Dermis microvascular lymphatic vessel endothelial cell (primary cell): ENCODE results near the gene RIC3. TPM values are rescaled to one million over a fixed set of nuclear protein-coding genes. Genes with fewer than 3 reads are reported as not detected.

Experiments
- DNase-seq, 2 donors: peaks; one replicate each; pipeline versions ENCODE4 v3.0.0 to v3.0.0-alpha.2; 2010; ENCODE audit warnings: low read depth in 2 of 2
- total RNA-seq: library from RNA; depleted of rRNA; stranded (reverse); fragments of >200 nt; gene quantifications from 2 replicates; pipeline ENCODE4 v1.2.1, GENCODE V29; 2014

RIC3 gene
- total RNA-seq, 1 donor from 2014 or later, result not detected

DNA sequence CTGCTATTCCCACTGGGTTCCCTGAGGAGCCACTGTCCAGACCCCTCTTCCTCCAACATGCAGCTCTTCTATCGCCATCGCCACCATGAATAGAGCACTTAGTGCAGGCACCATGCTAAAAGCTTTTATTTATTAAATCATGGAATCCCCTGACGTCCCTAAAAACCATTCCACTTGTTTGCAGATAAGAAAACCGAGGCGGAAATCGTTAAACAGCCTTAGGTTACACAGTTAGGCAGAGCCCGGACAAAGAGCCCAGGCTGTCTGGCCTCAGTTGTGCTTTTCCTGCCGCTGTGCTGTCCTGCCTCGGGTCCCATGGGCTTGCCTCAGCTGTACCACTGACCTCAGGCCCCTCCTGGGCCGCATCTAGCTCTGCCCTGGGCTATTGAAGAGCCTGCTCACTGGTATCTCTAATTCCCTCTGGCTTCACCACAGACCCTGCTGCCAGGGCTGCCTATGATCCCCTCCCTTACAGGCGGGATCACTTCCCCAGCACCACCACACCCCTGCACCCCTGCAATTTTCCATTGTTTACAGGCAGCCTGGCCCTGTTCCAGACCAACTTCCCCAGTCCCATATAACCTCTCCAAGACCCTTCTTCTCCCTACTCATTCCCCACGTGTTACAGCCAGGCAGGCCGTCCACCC, 100.8 kb downstream of the RIC3 start:
- DNase-seq, result no peak

DNA sequence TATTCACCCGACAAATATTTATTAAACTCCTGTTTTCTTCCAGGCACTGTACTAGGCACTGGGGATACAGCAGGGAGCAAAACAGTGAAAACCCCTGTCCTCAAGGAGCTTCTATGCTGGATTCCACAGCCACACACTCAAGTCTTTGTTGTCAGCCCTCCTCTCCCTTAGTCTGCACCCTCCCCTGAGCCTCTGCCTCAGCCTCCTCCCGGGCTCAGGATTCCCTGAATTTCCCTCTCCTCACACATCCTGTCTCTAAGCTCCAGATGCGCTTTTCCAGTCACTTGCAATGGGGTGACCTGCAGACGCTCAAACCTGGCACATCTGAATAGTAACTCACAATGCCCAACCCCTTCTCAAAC, 101.3 kb downstream of the RIC3 start:
- no peak for DNase-seq

DNA sequence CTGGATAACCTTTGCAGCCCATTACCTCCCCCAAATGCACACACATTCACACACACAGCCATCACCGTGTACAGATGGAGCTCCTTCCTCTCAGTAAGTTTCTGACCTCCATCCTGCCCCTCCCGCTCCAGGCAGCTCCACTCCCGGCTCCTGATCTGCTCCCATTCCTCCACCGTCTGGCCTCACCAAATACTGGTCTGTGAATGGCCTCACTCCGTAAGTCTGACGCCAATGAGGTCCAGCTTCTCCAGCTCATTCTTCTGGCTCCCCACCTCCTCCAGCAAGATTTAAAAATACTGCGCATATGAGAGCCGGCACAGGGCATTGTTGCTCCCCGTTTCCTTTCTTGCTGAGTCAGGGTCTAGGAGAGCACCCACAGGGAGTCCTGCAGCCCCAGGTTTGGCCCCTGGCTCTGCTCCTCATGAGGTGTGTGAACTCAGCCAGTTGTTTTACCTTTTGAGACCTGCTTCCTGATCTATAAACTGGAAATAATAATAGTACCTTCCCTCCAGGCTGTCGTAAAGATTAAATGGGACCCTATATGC, 101.8 kb downstream of the RIC3 start:
- DNase-seq, result no peak

DNA sequence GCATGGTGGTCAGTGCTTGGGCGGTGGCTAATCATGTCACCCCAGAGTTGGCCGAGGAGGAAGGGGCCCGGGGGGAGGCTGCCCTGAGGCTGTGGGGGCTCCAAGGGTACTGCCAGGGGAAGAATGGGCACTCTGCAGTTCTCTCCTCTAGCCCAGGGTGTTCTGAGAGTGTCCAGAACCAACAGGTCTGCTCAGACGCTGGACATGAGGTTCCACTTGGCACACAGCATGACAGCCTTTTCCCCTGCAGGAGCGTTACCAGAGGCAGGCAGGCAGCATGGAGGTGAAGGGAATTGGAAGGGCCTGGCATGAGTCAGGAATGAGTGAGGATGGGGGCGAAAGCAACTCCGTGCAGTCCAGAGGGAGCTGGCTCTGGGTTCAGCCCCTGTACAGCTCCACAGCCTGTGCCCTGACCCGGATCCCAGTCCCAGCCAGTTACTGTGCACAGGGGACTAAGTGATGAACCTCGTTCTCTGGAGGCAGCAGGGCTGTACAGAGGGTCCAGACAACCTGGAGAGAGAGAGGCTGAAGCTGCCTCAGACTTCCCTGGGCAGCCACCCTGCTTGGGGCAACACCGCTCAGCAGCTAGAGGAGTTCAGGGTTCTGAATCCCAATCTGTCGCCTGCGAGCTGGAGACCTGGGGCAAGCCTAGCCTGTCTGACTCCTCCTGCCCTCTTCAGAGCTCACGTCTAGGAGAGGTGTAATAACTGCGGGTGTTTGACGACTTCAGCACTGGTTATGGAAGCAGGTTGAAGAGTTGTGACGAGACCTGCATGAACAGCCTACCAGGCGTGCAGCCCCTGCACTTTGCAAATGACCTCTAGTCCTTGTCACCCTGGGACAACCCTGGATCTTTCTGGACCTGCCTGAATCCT, 102.6 kb downstream of the RIC3 start:
- no peak for DNase-seq

DNA sequence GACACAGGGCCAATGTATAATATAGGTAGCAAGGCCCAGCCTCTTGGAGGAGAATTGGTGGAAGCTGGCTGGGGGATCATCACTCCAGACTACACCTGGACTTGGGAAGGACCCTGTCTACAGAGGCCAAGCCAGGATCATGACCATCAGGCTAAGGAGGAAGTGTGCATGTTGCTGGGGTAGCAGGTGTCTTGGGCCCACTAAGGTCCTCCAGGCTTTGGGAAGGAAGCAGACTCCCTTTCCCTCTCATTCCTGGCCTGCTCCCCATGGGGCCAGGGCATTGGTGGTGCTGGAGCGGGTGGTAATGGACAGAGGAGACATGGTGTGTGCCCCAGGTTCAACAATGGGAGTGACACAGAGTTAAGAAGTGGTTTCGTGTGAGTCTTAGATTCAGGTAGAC, 103.8 kb downstream of the RIC3 start:
- no peak for DNase-seq

DNA sequence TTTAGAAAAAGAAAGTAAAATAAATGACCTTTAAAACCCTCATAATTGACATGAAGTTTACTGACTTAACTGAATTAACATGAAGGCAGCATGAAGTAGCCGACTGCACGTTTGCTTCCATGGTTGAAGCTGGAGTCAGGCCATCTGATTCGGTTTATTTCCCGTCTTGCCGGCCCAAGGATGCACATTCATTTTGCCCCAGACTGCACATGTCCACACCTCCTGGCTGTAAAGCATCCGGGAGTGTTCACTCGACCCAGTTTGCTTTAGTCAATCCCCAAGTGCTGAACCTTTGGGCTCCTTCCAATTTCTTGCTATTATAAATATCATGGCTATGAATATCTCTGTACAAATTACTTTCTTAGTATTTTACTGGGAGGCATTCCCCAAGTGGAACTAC, 105.5 kb downstream of the RIC3 start:
- no peak for DNase-seq

DNA sequence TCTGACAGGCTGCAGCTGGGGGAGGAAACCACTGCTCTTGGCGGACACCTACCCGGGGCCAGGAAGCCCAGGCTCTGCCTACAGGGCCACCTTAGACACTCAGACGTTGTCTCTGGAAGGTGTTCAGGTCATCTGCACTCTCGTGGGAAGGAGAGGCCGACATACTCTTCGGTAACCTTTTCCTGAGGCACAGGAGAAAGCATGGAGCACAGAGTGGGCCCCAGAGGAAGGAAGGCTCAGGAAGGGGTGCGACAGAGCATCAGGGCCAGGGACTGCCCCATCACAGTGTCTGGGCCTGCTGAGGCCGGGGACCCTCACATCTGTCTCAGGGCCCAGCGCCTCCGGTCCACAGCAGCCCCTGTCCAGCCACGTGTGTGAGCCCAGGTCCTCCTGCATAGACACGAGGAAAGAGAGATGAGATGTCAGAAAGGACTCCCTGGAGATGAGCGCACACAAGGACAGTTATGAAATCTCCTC, 106.0 kb downstream of the RIC3 start:
- no peak for DNase-seq

DNA sequence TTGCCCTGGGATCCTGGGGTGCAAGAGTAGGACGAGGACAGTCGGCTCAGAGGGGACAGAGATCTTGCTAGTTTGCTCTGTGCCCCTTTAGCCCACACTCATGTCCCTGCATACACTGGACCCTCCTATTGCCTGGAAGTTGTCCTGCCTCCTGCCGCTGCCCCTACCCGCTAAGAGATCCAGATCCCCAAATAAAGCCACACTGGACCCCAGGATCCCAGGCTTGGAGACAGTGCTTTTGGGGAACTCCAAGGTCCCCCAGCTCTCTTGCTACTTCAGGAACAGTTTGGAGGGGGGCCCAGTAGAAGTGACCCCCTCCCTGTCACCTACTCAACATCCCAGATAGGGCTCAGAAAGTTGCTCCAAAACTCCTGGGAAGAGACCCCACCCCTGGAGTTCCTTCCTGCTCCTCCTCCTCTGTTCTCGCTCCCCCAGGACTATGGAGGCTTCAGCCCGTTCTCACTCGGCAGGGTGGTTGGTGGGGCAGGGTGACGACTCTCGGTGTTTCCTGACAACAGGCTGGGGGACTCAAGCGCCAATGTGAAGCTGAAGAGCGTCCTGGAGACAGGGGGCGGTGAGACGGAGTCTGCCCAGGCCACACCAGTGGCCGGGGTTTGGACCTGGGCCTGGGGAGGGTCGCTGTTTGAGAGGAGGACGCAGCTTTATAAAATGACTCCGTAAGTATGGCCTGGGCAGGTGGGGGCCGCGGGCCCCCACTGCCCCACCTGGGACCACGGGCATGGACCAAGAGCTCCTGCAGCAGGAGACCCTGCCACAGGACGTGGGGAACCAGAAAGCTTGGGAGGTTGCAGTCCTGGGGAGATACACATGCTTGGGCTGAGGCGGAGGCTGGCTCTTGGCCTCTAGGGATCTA, 107.0 kb downstream of the RIC3 start:
- DNase-seq, result no peak

DNA sequence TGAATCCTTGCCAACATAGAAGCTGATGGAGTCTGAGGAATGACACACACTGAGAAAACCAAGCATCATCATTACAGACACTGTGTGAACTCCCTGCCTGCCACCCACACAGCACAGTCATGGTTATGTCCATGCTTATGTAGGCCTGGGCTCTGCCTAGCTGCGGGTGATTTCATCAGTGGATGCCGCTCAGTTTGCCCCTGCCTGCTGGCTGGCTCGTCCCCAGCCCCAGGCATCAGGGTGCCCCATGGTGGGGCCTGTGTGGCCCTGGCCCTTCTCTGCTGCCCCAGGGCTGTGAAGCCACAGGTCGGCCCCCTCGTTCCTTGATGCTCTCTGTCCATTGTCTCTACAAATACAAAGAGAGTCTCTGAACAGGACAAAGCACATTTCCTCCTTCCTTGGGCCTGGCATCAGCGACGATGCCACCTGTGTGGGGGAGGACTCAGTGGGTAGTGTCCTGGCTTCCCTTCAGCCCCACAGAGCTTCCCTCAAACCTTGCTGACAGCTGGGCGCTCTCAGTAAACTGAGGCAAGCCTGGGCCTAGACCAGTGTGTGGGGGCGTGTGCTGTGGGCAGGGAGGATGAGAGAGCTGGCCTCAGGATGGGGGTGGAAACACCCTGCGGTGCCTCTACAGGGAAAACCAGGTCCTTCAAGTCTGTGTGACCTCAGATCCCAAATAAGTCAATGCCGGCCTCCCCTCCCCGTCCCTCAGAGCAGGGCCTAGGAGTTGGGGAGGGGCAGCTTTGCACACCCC, 107.8 kb downstream of the RIC3 start:
- DNase-seq, result no peak

DNA sequence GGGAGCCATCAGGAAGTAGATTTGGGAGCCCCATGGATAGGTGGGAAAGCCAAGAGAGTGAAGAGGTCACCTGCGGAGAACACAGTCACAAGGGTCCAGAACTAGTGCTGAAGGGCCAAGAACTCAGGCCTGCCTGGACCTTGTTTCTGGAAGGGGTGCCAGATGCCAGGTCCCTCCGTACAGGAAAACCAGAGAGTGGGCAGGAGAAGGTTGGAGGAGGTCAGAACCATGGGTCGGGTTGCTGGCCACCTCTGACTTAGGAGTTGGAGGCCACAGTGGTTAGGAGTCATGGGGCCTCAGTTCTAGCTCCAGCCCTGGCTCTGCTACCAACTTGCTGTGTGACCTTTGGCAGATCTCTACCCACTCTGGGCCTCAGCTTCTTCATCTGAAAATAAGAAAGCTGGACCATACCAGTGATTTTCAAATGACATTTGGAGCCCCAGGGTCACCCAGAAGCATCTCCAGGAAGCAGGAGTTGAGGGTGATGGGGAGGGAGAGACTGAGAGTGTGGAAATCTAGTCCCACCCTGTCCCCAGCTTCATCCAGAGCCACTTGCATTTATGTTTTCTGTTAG, 108.6 kb downstream of the RIC3 start:
- no peak for DNase-seq

DNA sequence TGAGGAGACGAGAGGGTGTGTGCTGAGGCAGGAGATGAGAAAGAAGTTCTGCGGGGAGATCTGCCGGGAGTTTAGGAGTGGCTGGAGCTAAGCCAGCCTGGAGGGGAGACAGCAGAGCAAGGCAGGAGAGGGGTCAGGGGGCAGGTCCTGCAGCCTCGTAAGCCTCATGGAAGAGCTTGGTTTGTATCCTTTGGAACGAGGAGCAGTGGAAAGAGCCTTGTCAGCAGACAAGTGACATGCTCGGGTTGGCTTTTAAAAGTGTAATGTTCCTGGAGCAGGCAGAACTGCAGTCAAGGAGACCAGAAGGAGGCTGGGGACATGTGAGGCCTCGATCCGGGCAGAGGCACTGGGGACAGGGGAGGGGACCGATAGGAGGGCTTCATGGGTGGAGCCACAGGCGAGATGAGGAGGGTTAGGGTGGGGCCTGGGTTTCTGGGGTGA, 109.2 kb downstream of the RIC3 start:
- DNase-seq, result no peak

DNA sequence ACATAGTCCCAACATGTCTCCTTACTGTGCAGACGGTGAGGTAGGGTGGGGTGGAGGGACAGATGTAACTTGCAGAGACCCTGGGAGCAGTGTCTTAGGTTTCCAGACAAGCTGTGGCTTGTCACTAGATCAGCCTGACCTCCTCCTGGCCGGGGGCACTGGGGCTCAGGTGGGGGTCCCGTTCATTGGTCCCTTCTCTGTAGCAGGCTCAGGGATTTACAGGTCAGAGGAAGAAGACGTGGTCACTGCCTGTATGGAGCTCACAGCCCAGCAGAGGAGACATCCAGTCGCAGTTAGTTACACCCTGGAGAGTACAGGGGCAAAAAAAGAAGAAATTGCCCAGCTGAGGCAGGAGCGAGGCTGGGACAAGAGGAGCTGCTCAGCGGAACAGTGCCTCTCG, 109.8 kb downstream of the RIC3 start:
- DNase-seq, result no peak

DNA sequence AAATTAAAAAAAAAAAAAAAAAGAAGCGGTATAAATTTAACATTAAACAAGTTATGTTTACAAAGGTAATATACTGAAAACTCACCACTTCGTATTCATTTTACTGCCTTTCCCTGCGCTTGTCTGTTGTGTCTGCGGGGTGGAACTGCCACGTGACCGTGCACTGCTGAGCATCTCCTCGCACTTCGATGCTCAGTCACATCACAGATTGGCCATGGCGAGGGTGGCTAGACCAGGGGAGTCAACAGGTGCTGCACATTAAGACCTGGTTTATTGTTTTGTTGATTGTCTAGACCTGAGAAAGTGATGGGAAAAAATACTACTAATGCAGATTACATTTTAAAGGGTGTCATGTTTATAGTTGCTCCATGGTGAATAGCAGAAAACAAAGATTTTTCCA, 110.6 kb downstream of the RIC3 start:
- no peak for DNase-seq

DNA sequence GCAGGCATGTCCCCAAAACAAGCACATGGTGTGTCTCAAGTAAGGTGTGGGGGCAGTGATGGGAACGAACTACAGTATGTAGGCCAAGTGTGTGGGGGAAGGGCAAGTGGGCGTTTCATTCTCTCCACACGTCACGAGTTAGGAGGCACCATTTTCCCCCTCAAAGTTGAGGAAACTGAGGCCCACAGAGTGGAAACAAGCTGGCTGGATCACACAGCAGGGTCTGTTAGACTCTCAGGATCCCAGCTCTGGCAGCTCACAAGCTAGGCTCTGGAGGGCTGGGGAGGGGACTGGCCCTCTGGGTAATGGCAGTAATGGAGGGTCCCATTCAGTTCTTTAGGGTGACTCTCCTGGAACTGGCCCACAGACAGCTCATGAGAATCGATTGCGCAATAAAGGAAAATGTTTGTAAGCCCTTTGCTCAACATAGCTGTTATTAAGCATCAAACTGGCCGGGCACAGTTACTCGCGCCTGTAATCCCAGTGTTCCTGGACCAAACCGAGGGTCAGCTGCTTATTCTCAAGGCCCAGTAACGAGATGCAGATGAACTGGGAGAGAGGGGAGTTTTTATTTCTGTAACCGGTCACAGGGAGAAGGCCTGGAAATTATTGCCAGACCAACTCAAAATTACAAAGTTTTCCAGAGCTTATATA, 111.9 kb downstream of the RIC3 start:
- DNase-seq, result no peak

Other genes with a start within 250 kb of the RIC3 start
- not detected in 2 replicates for gene OR10A6, start 237.8 kb downstream of the RIC3 start, total RNA-seq
- not detected in 2 replicates for gene OR10A3, start 227.3 kb downstream of the RIC3 start, total RNA-seq
- under 0.01 TPM in 1 of 2 replicates, not detected in the other for gene NLRP10, start 203.6 kb downstream of the RIC3 start, total RNA-seq
- 167 and 326 TPM in 2 replicates for gene EIF3F, start 181.7 kb downstream of the RIC3 start, total RNA-seq
- gene TUB, start 87.8 kb downstream of the RIC3 start, total RNA-seq, result 0.51 and 1.4 TPM in 2 replicates
- not detected in 2 replicates for gene LMO1, start 94.9 kb upstream of the RIC3 start, total RNA-seq